Hematopoietic multipotent progenitor cell treated with erythropoietin and hydrocortisone succinate and interleukin-3 and kit ligand, for 4 days (in vitro differentiated cells): ENCODE results near the gene XYLT2.
A peak's percentile ranks its signal among the peaks of the same experiment; 100 is the strongest.

ENCODE experiments used
- DNase-seq: peaks from one replicate; pipeline ENCODE4 v3.0.0-alpha.2; 2015

The XYLT2 gene

DNA sequence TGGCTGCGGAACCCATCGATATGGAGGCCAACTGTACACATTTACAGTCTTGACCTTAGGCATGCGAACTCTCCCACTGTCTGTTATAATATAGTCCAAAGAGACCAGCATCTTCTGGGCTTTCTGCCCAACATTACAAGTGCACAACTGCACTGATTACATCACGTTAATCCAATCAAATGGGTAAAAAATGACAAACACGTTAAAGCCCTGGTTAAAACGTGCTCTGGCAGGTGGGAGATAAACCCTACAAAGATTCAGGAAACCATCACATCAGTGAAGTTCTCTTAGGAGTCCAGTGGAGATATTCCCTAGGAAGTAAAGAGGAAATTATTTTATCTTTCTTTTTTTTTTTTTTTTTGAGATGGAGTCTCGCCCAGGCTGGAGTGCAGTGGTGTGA, 23.7 kb upstream of the XYLT2 start:
- DNase-seq = no peak

DNA sequence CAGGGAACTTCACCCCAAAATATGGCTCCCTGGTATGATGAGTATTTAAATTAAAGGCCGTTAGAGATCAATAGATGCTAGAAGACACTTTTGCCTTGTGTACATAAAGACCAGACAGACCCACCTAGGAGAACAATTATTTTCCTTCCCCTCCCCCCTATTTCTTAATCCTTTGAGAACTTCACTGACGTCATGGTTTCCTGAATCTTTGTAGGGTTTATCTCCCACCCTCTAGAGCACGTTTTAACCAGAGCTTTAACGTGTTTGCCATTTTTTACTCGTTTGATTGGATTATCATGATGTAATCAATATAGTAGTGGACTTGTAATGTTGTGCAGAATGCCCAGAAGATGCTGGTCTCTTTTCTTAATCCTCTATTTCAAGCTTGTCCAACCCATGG, 22.9 kb upstream of the XYLT2 start:
- no peak for DNase-seq

DNA sequence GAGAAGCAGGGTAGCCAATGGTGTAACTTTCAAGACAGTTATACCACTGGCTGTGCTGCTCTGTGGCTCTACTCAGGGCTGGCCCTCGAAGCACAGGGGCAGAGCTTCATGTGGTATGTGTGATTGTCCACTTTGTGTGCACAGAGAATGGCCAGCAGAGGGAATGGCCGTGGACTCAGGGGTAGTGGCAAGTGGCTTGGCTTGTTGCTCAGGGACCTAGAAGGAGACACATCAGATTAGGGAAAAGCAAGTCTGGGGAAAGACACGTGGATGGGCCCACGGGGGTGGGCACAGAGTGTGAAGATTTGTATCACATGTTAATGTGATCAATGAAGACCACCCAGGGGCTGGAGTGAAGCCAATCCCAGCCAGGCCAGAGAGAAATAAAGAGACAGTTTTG, 20.0 kb upstream of the XYLT2 start:
- no peak for DNase-seq

DNA sequence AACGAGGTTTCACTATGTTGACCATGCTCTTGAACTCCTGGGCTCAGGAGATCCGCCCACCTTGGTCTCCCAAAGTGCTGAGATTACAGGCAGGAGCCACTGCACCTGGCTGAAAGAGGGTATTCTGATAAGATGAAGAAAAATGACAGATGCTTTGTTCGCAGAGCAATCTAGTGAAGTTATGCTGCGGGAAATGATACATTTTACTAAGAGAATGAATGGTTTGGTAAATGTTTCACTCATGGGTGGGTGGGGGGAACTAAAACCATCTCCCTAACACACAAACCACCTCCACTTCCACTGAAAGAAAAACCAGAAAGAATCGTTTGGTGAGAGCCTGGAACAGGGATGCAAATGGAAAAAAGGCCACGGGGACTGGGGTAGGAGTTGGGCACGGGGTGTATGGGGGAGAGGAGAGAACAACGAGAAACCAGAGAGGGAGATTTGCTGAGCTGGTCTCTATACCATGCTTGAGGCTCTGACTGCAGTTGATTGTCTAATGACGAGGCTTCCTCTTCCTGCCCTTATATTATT, 19.0 kb upstream of the XYLT2 start:
- no peak for DNase-seq

DNA sequence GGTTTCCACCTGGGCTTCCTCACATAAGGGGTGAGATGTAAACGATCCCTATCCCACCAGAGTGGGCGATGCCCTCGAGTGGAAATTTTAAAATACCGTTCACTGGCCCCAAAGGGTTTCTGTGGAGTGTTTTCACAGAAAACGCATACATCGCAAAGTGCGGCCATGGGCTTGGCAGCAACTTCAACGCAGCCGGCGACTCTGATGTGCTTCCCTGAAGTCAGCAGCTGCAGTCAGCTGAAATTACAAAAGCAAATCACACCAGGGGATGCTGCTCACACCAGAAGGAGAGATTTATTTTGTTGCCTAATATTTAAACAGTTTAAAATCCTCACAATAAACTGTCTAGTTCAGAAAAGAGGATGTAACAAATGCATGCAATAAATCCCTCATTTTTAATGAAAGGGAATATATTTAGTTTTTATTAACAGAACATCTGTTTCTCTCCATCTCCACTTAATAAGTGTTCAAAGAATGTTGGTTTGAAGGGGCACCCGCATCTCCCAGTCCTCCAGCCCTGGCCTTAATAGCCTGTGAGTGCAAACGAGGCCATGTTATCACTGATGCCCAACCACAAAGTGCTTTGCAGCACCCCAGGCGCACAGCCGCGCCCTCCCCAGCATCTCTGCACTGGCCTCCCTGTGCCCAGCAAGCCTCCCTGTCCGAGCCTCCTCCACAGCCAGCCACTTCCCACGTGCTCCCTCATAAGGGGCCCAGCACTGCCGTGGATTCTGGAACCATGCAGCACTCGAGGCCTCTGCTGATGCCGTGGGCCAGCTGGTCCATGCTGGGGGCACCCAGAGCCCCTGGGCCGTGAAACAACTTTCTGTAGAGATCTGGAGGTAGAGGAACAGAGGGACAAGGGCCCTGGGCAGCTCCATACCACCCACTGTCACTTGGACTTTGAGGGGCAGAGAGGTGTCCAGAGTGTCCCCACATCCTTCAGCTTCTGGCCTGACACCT, 17.3 kb upstream of the XYLT2 start:
- peak; percentile 32 for DNase-seq

DNA sequence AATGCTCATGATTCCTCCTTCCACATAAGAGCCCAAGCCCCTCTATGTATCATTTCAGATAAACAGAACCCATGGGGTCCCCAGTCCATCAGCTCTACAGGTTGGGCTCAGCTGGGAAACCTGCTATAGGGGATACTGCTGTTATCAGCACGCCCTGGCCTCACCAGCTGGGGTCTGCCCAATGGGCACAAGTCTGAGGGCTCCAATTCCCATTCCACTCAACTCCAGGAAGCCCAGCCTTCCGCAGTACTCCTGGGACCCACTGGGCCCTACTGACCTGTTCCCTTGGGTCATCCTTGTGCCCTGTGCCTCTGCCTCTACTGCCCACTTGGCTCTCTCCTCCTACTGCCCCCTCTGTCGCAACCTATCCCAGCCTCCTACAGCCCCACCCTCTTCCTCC, 16.2 kb upstream of the XYLT2 start:
- no peak for DNase-seq

DNA sequence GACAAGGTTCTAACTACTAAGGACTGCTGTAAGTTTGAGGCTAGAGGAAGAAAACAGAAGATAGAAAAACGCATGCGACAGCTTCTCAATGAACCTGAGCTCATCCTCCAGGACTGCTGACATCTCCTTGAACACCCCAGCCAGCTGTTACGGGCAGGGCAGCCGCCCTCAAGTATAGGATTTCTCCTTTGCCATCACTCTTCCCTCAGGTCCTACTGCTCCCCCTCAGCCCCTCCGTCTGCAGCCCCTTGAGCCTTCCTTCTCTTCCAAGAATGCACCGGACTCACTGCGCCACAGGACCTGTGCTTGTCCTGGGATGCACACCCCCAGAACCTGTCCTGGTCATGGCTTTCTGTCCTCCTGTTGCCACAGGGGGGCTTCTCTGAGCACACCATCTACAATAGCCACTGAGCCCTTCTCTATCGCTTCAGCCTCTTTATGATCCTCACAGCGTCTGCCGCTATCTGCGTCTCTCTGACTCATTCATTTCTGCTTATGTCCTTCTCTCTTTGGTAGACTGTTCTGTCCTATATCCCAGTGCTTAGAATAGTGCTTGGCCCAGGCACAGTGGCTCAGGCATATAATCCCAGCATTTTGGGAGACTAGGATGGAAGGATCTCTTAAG, 15.7 kb upstream of the XYLT2 start:
- no peak for DNase-seq

DNA sequence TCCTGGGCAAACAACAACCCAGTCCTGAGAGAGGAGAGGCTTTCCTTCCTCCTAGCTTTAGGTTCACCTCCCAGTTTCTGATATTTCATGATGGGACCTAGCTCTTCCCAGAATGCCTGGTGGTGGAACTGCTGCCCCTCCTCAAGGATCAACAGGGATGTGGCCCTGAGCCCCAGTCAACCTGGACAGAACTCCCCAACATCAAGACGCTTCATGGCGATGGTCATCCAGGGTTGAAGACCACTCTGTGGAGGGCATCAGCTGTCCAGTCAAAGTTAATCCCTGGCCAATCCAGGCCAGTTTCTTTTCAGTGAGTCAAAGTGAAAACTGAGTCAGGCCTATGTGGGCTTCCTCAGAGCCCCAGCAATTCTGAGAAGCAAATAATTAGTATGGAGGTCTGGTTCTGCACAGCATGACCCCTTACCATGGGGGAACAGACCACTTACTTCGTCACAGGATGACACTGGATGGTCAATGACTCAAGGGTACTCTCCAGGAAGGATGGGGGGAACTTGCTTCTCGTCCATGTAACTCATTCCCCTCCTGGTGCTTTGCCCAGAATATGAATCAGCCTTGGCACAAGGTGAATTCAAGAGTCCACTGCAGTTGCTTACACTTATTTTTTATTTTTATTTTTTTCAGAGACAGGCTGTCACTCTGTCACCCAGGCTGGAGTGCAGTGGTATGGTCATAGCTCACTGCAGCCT, 14.7 kb upstream of the XYLT2 start:
- DNase-seq = no peak

DNA sequence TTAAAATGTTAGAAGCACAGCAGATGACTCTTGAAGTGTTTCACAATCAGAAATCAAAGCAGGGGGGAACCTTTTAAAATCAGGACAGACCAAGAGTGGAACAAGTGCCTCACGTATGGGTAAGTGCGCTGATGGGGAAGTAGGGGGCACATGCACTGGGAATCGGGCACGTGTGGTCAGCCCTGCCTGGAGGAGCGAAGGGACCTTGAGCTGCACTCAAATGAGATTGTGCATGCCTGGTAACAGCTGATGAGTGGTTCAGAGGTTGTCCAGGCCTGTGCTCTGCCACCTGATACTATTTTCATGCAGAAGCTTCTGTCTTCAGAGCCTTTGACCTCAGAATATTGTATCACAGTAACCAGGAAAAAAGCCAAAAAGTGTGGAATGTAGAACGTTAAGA, 13.7 kb upstream of the XYLT2 start:
- DNase-seq = peak; percentile 20

DNA sequence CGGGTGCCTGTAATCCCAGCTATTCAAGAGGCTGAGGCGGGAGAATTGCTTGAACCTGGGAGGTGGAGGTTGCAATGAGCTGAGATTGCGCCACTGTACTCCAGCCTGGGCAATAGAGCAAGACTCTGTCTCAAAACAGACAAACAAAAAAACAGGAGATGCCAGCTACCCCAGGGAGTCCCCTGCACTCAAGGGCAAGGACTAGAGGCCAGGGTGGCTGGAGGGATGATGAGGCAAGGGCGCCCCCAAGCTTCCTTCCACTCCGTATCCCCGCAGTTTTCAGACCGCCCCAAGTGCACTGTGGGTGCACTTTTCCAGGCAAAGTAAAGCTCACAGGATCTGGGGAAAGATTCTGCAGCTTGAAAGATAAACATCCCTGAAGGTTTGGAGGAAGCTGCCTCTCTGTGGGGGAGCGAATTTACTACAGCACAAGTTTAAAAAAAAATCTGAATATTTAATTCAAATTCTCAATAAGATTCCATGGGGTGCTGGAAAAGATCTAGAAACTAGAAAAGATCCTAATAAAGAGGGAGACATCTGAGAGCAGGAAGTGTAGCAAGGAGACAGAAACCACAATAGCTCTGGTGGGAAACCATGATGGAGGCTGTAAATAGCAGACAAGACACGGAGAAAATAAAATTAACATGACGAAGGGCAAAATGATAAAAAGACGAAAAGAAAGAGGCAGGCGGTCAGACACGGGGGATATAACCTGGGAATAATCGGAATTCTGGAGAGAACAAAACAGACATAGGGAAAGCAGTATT, 12.5 kb upstream of the XYLT2 start:
- peak; percentile 39 for DNase-seq

DNA sequence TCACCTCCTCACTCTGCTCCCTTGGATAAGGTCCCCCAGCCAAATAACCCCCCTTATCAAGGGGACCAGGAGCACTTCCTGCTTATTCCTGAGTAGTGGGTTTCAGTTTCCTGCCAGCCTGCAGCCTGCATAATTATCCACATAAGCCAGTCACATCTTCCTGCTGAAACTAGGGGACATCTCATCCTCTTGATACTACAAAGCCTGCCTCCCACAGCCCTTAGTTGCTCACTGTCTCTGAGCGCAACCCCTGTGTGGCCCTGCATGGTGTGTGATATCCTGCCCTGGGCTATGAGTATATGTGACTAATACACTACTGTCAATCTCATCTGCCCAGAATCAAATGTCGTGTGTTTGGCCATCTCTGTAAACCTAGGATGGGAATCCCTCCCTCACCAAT, 8.0 kb upstream of the XYLT2 start:
- peak; percentile 48 for DNase-seq

DNA sequence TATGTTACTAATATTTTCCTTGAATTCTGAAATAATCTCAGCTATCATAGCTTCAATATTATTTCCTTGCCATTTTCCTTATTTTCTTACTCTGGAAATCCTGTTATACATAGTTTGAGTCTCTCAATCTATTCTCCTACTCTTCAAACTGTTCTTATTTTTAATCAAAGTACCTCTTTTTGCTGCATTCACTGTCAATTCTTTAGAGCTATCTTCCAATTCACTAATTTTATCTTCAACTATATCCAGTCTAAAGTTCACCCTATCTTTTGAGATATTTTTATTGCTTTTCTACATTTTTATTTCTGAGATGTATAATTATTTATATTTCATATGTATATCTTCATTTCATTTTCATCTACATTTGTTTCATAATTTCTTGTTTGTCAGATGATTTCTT, 7.3 kb upstream of the XYLT2 start:
- DNase-seq = no peak

DNA sequence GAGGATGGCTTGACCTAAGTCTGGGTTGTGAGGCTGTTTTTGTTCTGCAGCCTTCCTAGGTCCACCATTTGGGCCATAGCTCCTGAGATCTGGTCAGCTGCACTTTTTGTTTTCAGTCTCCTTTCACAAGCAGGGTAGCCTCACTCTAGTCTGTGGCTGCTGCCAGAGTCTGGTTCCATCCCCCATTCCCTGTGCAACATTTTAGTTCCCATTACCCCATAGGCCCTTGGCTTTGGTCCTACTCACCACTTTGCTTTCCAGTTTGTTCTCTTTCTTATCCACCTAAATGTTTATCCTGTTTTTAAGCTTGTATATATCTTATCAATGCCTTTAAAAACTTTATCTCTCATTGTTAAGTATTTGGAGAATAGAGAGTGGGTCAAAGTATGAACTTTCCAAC, 6.5 kb upstream of the XYLT2 start:
- DNase-seq = no peak

DNA sequence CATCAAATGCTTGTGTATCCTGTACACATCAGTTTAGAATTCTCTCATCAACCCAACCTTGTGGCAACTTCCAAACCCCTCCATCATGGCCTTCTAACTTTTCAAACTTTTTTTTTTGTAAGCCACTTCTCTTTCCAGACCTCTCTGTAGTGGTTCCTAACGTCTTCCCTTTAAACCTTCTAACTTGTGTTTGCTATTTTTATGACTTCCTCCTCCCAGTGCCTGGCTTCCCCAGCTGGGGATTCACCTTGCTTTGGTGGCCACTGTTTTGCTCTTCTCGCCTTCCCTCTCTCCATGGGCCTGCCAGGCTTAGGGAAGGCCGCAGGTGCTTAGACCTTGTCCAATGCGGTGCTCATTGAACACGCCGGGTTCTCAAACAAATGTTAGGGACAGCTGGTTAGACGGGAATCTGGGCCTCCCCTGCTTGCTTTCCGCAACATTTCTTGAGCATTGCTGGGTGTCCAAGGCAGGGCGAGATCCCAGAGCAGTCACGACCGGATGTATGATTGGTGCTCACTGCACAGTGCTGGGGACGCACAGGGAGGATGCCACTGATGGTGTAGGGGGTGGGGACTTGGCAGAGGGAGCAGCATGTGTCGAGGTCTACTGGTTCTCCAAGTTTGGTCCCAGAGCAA, 1.1 kb upstream of the XYLT2 start:
- DNase-seq = no peak

DNA sequence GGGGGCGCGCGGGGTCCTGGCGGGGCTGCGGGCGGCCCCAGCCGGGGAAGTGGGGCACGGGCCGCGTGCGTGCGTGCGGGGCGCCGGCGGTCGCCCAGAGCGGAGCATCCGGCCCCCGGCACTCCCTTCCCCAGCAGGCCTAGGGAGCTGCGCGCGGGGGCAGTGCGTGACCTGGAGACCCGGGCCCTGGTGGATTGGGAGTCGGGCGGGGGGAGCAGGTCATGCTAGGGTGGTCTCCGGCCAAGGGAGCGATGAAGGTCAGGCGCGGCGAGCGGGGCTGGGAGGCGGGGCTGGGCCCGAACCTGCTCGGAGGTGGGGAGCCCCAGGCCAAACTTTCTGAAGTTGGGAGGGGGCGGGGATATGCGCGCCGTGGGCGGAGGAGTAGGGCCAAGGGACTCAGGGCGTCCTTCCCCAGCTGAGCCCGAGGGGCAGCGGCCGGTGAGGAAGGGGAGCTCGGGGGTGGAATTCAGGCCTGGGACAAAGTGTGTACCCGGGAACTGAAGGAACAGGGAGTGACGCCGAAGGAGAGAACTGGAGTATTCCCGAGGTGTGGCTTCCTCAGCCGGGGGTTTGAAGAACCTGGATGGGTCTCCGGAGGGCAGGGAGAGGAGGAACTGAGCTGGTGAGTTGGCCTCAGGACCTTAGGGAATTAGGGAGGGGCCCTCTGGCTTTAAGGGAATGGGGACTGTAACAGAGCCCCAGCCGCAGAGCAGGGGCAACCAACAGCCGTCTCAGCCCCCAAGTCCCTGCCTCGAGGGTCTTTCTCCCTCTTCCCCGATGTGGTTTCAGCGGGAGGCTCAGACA, 589 bp downstream of the XYLT2 start:
- peak; percentile 67 for DNase-seq

DNA sequence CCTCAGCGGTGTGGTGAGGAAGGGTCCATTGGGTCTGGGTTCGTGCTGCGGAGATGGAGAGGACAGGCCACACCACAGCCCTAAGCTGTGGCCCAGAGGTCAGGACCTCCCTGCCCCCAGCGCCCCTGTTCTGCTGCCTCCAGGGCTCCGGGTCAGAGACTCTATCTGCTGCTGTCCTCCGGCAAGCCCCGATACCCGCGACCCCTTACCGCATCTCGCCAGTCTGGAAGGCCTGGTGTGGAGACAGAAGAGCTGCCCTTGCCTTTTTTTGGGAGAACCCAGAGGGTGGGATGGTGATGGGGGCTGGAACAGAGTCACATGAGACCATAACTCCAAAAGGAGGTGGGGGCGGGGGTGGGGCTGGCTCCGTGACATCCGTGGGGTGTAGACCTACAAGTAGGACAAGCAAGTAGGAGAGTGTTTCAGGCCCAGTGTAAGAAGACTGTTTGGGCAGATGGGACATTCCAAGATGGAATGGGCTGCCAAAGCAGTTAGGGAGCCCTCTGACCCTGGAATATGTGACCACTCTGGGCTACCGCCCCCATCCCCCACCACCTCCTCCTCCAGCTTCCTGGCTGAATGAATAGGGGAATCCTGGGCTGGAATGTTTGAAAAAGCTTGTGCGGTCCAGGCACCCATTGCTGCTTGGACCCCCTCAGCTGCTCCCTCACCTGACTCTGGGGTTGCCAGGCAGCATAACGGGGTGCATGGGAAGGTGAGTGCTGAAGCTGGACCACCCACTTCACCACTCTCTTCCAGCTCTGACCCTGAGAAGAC, 1.4 kb downstream of the XYLT2 start:
- DNase-seq = no peak

DNA sequence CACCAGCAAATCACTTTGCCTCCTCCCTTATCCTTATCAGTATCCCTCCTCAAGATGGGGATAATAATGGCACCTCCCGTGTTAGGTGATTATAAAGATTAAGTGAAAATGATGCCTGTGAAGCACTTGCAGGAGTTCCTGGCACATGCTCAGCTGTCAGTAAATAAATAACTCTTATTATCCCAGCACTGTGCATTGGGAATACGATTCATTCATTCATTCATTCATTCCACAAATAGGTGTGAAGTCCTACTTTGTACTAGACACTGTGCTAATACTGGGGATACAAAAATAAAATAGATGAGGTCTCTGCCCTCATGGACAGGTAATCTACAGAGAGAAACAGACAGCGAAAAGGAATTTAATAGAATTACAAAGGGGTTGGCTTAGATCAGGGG, 2.0 kb downstream of the XYLT2 start:
- DNase-seq = no peak

DNA sequence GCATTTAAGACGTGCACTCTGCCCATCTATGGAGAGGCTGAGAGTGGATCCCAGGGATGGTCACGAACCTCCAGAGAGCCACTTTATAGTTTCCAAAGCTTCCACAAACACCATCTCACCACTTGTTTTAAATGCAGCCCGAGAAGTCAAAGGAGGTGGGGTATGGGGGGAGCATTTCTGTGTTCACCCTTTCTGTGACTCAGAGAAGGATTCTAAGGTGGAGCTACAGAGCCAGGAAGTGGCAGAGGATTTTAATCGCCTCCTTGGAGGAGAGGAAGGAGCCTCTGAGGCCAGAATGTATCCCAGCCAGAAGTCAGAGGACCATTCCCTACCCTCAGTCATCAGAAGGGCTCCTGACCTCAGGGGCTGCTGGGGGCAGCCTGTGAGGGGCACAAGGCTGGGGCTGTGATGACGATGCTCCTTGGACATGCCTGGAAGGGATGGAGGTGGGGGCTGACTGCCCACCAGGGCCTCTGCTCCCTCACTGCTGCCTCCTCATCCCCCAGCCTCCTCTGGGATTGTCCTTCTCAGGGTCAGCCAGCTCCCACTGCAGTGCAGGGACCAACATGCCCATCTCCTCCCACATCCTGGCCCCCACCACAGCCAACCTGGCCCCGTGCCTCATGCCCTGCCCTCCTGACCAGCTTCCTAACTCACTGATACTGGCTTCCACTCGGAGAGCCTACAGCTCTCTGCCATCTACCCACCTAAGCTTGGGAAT, 2.8 kb downstream of the XYLT2 start:
- DNase-seq = no peak

DNA sequence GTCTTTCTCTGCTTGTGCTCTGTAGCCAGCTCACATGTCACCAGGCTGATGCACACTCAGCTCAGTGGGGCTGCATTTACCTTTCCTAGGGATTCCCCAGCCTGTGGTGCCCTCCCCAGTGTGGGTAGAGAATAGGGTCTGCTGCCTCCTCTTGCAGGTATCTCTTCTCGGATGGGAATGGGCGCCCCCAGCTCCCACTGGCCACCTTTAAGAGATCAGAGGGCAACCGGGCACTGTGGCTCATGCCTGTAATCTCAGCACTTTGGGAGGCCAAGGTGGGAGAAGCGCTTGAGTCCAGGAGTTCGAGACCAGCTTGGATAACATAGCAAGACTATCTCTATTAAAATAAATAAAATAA, 3.3 kb downstream of the XYLT2 start:
- no peak for DNase-seq

DNA sequence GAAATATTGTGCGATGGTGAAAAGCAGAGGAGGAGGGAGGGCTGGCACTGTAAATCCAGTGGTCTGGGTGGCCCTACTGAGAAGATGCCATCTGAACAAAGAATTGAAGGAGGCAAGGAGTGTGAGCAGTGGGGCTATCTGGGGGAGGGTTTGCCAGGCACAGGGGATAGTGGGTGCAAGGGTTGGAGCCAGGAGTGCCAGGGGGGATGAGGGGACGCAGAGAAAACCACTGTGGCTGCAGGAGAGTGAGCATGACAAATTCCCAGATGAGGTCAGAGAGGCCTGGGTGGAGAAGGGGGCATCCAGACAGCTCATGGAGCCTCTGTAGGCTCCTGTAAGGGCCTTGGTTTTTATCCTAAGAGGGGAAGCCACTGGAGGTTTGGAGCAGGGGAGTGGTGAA, 4.8 kb downstream of the XYLT2 start:
- no peak for DNase-seq
